DMS79 treated with DMSO at 0.1 percent for 48 hours (cell line): ENCODE results near the gene SLC6A5.
"Not testable (repeated sequence)": the region's sequence is repeated elsewhere in the genome, so short reads cannot be mapped to it uniquely, and the experiment has no call there.

Experiments used
- DNase-seq: peaks from one replicate; lab custom pipeline; 2025; lab: John Stamatoyannopoulos, UW

Gene SLC6A5

GRCh38 chr11:20599221-20600019, at the start of gene SLC6A5:
TSS of gene SLC6A5 (plus strand) at chr11:20599608. CDS start at chr11:20599673, 65 bp downstream.
- no peak for DNase-seq

DNA sequence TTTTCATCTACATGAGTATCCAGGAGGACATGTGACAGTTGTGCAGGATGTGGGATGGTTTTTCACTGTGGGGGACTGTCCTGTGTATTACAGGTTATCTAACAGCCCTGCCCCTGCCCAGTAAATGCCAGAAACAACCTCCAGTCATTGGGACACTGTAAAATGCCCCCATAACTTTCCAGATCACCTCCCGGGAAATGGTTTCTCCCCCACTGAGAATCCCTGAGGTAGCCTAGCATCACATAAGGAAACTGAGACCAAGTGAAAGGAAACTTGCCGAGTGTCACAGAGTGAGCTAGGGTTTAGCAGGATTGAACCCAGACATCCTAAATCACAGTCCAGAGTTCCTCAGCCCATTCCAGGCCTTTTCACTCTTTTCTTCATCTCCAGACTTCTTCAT, 48.3 kb upstream of the SLC6A5 start:
- no peak for DNase-seq

- DNase-seq, result no peak
Measured at GRCh38 chr11:20555783-20556182, 43.6 kb upstream of the SLC6A5 start.

DNA sequence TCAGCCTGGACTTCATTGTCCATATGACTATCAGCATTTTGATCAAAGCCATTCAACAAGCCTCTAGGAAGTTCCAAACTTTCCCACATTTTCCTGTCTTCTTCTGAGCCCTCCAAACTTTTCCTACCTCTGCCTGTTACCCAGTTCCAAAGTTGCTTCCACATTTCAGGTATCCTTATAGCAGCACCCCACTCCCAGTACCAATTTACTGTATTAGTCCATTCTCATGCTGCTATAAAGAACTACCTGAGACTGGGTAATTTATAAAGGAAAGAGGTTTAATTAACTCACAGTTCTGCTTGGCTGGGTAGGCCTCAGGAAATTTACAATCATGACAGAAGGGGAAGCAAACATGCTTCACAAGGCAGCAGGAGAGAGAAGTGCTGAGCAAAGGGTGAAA, 43.0 kb upstream of the SLC6A5 start:
- DNase-seq, result not testable (repeated sequence)

DNA sequence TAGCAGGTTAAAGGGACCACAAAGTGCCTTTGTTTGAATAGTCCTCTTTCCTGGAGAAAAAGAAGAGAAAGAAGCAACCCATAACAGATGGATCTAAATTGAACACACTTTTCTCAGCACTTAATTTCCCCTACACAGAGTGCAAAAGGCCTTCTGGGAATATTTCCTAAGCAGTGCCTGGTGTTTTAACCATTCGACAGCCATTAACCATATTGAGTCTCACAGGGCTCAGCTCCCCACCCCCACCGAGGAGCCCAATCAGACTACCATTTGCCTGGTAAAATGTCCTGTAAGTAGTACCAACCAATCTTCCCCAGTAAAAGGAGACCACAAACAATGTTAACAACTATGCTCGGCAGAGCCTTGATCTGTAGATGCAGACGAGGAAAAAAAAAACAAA, 40.7 kb upstream of the SLC6A5 start:
- no peak for DNase-seq

- no peak for DNase-seq
Measured at GRCh38 chr11:20559523-20560300, 39.7 kb upstream of the SLC6A5 start.

DNA sequence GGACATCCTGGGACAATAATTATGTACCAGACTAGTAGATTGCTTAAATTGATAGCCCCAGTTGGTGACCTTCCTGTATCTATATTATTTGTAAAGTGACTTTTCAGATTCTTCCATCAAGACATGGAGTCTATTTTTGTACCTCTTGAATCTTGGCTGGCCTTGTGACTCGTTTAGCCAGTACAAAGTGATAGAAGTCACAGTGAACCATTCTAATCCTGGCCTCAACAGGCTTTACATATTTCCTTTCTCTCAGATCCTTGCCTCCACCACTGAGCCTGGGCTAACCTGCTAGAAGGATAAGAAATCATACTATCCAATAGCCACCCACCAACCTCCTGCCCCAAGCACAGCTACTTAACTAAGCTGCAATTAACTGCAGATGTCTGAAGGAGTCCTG, 37.5 kb upstream of the SLC6A5 start:
- no peak for DNase-seq

DNA sequence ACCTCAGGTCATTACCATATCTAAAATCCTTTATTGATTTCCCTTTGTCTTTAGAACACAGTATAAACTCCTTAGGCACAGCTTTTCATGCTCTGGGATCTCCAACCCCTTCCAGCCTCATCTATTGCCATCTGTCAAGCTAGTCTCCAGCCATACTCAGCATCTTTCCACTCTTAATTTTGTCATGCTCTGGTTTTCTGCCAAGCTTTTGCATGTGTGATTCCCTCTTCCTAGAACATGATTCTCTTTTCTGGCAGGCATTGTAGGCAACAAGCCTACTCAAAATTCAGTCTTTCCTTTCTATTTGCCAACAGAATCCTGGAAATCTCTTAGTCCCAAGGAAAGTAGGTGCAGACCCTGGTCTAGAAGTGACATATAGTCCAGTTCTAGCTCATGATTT, 35.5 kb upstream of the SLC6A5 start:
- peak; percentile 30 for DNase-seq

DNA sequence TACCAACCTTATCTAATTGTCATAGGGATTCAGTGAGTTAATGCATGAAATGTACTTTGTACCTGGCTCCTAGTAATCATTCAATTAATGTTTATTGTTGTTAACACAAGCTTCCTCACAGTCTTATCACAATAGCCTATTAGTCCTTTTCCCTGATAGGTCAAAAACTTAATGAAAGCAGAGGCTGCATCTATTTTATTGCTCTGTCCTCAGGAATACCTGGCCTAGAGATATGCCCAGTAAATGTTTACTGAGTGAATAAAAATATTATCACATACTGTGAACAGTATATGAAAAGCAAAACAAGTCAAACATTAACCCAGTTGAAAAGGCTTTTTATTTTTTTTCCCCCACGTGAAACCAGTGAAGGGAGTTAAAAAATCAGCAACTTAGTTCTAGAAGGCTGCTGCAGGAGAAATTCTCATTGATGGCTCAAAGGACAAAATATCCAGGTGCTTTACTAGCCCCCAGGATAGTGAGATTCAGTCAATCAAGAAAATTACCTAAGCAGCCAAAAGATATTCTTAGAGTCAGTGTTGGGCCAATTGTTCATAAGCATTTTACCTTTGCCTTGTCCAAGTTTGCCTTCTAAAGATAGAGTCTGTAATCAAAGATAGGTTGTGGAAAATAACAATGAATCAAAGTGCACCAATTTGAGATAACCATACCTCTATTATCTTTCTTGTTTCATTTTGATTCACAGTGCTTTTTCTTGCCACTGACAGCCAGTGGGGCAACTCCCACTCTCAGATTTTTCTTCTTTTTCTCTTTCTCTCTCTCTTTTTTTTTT, 34.4 kb upstream of the SLC6A5 start:
- no peak for DNase-seq

- not testable (repeated sequence) for DNase-seq
Measured at GRCh38 chr11:20566115-20566514, 33.3 kb upstream of the SLC6A5 start.

GRCh38 chr11:20566591-20567434, 32.6 kb upstream of the SLC6A5 start:
- DNase-seq, result no peak

GRCh38 chr11:20579725-20580124, 19.7 kb upstream of the SLC6A5 start:
- DNase-seq, result not testable (repeated sequence)

DNA sequence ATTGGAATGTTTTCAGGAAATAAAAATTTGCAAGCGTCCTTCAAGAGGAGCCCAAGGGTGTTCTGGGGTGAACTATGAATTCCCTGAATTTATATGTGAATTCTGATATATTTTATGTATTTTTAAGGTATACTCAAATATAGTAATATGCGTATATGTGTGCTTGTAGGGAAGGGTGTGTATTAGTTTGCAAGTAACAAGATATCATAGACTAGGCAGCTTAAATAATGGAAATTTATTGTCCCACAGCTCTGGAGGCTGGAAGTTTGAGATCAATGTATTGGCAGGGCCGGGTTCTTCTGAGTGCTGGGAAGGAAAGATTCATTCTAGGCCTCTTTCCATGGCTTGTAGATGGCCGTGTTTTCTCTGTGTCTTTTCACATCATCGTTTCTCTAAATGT, 16.2 kb upstream of the SLC6A5 start:
- no peak for DNase-seq

- no peak for DNase-seq
Measured at GRCh38 chr11:20584093-20584774, 15.2 kb upstream of the SLC6A5 start.

DNA sequence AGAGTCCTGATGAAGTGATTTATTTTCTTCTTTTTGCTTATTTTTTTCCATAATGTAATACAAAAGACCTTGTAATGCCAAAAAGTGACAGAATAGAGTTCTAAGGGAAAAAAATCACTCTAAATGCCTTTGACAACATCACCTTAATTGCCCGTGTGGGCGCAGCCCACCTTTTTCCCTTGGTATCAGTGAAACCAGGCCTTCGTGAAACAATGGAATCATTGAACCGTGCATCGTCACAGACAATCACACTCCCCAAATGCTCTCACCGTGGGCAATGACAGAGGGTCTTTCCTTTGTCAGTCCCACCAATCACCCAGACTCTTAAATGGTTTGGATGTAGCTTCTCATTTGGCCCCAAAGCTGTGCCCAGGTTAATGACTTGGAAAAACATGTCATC, 9.6 kb upstream of the SLC6A5 start:
- no peak for DNase-seq

- no peak for DNase-seq
Measured at GRCh38 chr11:20590381-20590780, 9.0 kb upstream of the SLC6A5 start.

- DNase-seq, result no peak
Measured at GRCh38 chr11:20592741-20593140, 6.7 kb upstream of the SLC6A5 start.

GRCh38 chr11:20594274-20595061, 4.9 kb upstream of the SLC6A5 start:
- no peak for DNase-seq

DNA sequence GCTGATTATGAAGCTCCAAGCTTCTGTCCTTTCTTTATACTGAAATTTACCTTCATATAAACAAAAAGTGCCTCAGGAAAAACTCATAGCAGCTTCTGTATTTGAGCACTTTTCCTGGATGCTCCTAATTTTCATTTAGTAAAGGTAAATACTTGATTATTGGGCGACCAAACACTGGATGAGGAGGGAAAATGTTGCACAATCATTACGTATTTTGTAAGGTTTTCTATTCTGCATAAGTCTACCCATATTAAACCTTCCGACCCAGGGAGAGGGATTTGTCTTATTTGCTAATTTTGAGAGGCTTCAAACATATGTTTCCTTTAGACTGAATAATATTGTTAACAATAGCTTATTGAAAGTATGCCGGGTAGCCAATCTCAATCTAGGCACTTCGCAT, 4.3 kb upstream of the SLC6A5 start:
- no peak for DNase-seq
